ENCODE data around the gene EYS.

DNA sequence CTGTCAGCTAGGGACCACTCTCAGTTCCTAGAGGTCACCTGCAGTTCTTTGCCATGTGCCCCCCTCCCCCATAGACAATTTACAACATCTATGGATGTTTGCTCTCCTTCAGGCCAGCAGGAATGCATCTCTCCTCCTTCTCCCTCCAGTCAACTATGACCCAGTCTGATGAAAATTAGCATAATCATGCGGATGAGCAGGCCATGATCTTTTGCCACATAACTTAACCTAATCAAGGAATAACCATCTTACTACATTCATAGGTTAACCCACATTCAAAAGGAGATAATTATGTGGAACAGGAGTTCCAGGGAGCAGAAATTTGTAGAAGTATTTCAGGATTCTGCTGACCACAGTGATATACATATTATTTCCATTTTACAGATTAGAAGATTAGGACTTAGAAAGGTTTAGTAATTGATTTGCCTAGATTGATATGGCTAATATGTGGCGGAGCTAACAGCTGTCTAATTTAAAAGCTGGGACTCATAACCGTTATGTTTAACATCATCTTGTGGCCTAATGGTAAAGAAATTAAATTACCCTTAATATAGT is 1585.9 kb downstream of the EYS start:
- TF ChIP-seq, protein P1, sequence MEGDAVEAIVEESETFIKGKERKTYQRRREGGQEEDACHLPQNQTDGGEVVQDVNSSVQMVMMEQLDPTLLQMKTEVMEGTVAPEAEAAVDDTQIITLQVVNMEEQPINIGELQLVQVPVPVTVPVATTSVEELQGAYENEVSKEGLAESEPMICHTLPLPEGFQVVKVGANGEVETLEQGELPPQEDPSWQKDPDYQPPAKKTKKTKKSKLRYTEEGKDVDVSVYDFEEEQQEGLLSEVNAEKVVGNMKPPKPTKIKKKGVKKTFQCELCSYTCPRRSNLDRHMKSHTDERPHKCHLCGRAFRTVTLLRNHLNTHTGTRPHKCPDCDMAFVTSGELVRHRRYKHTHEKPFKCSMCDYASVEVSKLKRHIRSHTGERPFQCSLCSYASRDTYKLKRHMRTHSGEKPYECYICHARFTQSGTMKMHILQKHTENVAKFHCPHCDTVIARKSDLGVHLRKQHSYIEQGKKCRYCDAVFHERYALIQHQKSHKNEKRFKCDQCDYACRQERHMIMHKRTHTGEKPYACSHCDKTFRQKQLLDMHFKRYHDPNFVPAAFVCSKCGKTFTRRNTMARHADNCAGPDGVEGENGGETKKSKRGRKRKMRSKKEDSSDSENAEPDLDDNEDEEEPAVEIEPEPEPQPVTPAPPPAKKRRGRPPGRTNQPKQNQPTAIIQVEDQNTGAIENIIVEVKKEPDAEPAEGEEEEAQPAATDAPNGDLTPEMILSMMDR (IDR thresholded peaks at IDR 0.05; ENCODE audit: low read depth, low read length, missing input control) = no peak
- no peak for TF ChIP-seq GABPA (IDR thresholded peaks at IDR 0.05 in 1 of 2, conservative IDR thresholded peaks at IDR 0.05 in 1 of 2)
- TF ChIP-seq RAD21 (IDR thresholded peaks at IDR 0.05) = no peak
- TF ChIP-seq JUND (IDR thresholded peaks at IDR 0.05) = no peak
- TF ChIP-seq NR2F2 (IDR thresholded peaks at IDR 0.05) = no peak
- no peak for TF ChIP-seq MAX (IDR thresholded peaks at IDR 0.05)
- no peak for TF ChIP-seq SP1 (IDR thresholded peaks at IDR 0.05)
- no peak for TF ChIP-seq ZBTB33 (IDR thresholded peaks at IDR 0.05)
- no peak for TF ChIP-seq EGR1 (IDR thresholded peaks at IDR 0.05; ENCODE audit: low read depth in 2 of 2)
- TF ChIP-seq YY1 (IDR thresholded peaks at IDR 0.05) = no peak
- TF ChIP-seq, protein P2, sequence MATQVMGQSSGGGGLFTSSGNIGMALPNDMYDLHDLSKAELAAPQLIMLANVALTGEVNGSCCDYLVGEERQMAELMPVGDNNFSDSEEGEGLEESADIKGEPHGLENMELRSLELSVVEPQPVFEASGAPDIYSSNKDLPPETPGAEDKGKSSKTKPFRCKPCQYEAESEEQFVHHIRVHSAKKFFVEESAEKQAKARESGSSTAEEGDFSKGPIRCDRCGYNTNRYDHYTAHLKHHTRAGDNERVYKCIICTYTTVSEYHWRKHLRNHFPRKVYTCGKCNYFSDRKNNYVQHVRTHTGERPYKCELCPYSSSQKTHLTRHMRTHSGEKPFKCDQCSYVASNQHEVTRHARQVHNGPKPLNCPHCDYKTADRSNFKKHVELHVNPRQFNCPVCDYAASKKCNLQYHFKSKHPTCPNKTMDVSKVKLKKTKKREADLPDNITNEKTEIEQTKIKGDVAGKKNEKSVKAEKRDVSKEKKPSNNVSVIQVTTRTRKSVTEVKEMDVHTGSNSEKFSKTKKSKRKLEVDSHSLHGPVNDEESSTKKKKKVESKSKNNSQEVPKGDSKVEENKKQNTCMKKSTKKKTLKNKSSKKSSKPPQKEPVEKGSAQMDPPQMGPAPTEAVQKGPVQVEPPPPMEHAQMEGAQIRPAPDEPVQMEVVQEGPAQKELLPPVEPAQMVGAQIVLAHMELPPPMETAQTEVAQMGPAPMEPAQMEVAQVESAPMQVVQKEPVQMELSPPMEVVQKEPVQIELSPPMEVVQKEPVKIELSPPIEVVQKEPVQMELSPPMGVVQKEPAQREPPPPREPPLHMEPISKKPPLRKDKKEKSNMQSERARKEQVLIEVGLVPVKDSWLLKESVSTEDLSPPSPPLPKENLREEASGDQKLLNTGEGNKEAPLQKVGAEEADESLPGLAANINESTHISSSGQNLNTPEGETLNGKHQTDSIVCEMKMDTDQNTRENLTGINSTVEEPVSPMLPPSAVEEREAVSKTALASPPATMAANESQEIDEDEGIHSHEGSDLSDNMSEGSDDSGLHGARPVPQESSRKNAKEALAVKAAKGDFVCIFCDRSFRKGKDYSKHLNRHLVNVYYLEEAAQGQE (IDR thresholded peaks at IDR 0.05) = no peak
